Parathyroid adenoma (tissue), 2 donors: ENCODE data around the gene CSF1R.
A peak's percentile ranks its signal among the peaks of the same experiment; 100 is the strongest.

Experiments used
- H2AFZ ChIP-seq: fragments of 300-600 bp; sonication (generic); one replicate; pipeline ENCODE4 v1.7.0; 2017; ENCODE audit warnings: antibody characterized with exemption, mild to moderate bottlenecking
- H3K27ac ChIP-seq: fragments of 300-600 bp; sonication (generic); one replicate; pipeline ENCODE4 v1.7.0; 2017
- H3K27me3 ChIP-seq: fragments of 300-600 bp; sonication (generic); one replicate; pipeline ENCODE4 v1.7.0; 2017; ENCODE audit warnings: low read length; ENCODE audit not compliant: control insufficient read depth, insufficient read depth
- H3K36me3 ChIP-seq: fragments of 300-600 bp; sonication (generic); one replicate; pipeline ENCODE4 v1.7.0; 2017; ENCODE audit warnings: low read length; ENCODE audit not compliant: control insufficient read depth, insufficient read depth
- H3K4me1 ChIP-seq: fragments of 300-600 bp; sonication (generic); one replicate; pipeline ENCODE4 v1.7.0; 2017; ENCODE audit warnings: control low read depth
- H3K4me2 ChIP-seq: fragments of 300-600 bp; sonication (generic); one replicate; pipeline ENCODE4 v1.7.0; 2017; ENCODE audit warnings: low read length
- H3K4me3 ChIP-seq: fragments of 300-600 bp; sonication (generic); one replicate; pipeline ENCODE4 v1.7.0; 2017; ENCODE audit warnings: low read depth, low read length
- H3K79me2 ChIP-seq: fragments of 300-600 bp; sonication (generic); one replicate; pipeline ENCODE4 v1.7.0; 2017; ENCODE audit warnings: control low read depth
- H3K9ac ChIP-seq: fragments of 300-600 bp; sonication (generic); one replicate; pipeline ENCODE4 v1.7.0; 2017; ENCODE audit warnings: mild to moderate bottlenecking
- H3K9me3 ChIP-seq: fragments of 300-600 bp; sonication (generic); one replicate; pipeline ENCODE4 v1.7.0; 2017; ENCODE audit warnings: low read length; ENCODE audit not compliant: control insufficient read depth
- TF ChIP-seq, protein P1 (sequence below): fragments of 300-600 bp; sonication (generic); IDR thresholded peaks from one replicate; pipeline ENCODE4 v1.7.0; 2017; ENCODE audit warnings: antibody characterized with exemption, mild to moderate bottlenecking
- donor health status: primary hyperparathyroidism.

CSF1R gene

GRCh38 chr5:150021491-150022157, 64.7 kb downstream of the CSF1R start:
- H3K4me1 ChIP-seq = peaks cover 6% of the 10 kb centered on the region
- H3K4me2 ChIP-seq = peak overlapping the region; percentile 32
- TF ChIP-seq, protein P1, sequence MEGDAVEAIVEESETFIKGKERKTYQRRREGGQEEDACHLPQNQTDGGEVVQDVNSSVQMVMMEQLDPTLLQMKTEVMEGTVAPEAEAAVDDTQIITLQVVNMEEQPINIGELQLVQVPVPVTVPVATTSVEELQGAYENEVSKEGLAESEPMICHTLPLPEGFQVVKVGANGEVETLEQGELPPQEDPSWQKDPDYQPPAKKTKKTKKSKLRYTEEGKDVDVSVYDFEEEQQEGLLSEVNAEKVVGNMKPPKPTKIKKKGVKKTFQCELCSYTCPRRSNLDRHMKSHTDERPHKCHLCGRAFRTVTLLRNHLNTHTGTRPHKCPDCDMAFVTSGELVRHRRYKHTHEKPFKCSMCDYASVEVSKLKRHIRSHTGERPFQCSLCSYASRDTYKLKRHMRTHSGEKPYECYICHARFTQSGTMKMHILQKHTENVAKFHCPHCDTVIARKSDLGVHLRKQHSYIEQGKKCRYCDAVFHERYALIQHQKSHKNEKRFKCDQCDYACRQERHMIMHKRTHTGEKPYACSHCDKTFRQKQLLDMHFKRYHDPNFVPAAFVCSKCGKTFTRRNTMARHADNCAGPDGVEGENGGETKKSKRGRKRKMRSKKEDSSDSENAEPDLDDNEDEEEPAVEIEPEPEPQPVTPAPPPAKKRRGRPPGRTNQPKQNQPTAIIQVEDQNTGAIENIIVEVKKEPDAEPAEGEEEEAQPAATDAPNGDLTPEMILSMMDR = no peak
- H3K79me2 ChIP-seq = peaks cover 20% of the 10 kb centered on the region
- H3K9me3 ChIP-seq = no peaks in the 10 kb centered on the region
- H3K4me3 ChIP-seq = peak overlapping the region; percentile 33
- H3K9ac ChIP-seq = no peak overlapping the region
- H2AFZ ChIP-seq = no peak overlapping the region
- peaks cover 4% of the 10 kb centered on the region for H3K36me3 ChIP-seq
- peak overlapping the region; percentile 34 for H3K27ac ChIP-seq
- no peaks in the 10 kb centered on the region for H3K27me3 ChIP-seq

DNA sequence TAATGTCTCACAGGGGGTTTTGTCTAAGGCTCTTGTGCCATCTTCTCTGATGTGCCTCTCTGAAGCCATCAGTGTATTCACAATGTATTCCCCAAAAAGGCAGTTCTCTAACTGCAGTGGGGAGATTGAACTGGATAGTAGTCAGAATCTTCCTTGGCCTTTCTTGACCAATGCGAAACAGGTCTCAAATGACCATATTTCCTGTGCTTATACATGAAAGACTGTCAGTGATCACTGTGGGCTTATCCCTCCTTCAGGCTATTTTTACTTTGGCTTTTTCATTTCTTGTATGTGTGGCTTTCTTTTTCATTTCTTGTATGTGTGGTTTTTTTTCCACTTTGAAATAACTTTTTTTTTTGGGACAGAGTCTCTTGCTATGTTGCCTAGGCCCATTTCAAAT, 66.1 kb downstream of the CSF1R start:
- Histone ChIP-seq H3K27me3 (no peaks in the 10 kb centered on the region), H2AFZ (no peak overlapping the region), H3K9ac (no peak overlapping the region), H3K4me1 (peaks cover 6% of the 10 kb centered on the region), H3K27ac (peak overlapping the region; percentile 1), H3K36me3 (peaks cover 4% of the 10 kb centered on the region), H3K79me2 (peaks cover 20% of the 10 kb centered on the region), H3K4me2 (peak overlapping the region; percentile 6), H3K4me3 (no peak overlapping the region), H3K9me3 (no peaks in the 10 kb centered on the region)
- TF ChIP-seq, protein P1 = no peak

DNA sequence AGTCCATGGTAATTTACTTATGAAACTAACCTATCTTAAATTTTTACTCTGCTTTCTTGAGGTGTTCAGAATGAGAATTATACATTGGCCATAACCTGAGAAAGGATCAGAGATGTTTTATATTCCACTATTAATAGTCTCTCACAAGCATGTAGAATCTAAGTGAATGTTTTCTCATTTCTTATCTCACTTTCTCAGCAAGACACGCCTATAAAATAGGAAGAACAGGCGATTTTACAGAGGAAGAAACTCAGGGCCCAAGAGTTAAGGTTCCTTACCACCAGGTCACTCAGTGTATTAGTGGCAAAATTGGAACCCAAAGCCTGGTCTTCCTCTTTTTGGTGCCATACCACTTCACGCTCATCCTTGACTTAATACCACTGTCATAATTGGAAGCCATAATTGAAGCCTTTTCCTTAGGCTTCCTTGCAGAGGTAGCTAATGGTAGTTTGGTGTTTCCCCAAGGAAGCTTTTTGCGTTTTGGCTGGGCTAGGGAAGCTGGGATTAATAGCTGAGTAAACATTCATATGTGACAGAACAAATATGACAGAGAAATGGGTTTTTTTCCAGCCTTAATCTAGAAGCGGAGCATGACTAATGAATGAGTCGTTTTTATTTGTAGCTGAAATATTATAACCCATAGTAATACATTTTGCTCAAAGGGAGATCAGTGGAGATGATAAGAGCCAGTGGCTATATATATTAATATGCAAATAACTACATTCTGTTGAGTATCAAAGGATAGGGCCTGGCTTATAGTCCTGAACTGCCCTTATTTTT, 68.9 kb downstream of the CSF1R start:
- Histone ChIP-seq H3K9me3 (no peaks in the 10 kb centered on the region), H3K9ac (no peak overlapping the region), H3K4me2 (peak overlapping the region; percentile 11), H3K4me1 (peaks cover 4% of the 10 kb centered on the region), H3K27ac (no peak overlapping the region), H3K36me3 (peaks cover 4% of the 10 kb centered on the region), H3K4me3 (no peak overlapping the region), H3K79me2 (peaks cover 35% of the 10 kb centered on the region), H3K27me3 (no peaks in the 10 kb centered on the region), H2AFZ (no peak overlapping the region)
- TF ChIP-seq, protein P1 = no peak

DNA sequence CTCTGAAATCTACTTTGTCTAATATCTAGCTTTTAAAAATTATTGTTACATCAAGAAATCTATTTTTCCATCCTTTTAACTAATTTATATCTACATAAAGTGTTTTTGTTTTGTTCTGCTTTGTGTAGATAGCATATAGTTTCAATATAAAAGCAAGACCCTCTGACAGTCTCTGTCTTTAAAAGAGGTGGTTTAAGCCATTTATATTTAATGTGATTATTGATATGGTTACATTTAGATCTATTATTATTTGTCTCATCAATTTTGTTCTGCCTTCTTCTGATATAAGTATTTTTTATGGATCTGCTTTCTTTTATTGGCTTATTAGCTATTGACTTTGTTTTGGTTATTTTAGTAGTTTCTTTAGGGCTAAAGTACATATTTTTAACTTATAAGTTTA, 69.8 kb downstream of the CSF1R start:
- no peaks in the 10 kb centered on the region for H3K4me1 ChIP-seq
- peaks cover 4% of the 10 kb centered on the region for H3K36me3 ChIP-seq
- peak overlapping the region; percentile 11 for H3K4me2 ChIP-seq
- H3K27ac ChIP-seq = no peak overlapping the region
- H3K9ac ChIP-seq = no peak overlapping the region
- H3K4me3 ChIP-seq = no peak overlapping the region
- H3K27me3 ChIP-seq = no peaks in the 10 kb centered on the region
- H2AFZ ChIP-seq = no peak overlapping the region
- no peaks in the 10 kb centered on the region for H3K9me3 ChIP-seq
- peaks cover 35% of the 10 kb centered on the region for H3K79me2 ChIP-seq
- TF ChIP-seq, protein P1 = no peak
